ENCODE measurements around the gene KLHDC7B.
"Not testable (repeated sequence)": the region's sequence is repeated elsewhere in the genome, so short reads cannot be mapped to it uniquely, and the experiment has no call there.

The KLHDC7B gene

GRCh38 chr22:50536226-50536625 lies 9.5 kb upstream of the KLHDC7B start:
- no peak for DNase-seq (ENCODE audit: low read depth)
- TF ChIP-seq, protein P1, sequence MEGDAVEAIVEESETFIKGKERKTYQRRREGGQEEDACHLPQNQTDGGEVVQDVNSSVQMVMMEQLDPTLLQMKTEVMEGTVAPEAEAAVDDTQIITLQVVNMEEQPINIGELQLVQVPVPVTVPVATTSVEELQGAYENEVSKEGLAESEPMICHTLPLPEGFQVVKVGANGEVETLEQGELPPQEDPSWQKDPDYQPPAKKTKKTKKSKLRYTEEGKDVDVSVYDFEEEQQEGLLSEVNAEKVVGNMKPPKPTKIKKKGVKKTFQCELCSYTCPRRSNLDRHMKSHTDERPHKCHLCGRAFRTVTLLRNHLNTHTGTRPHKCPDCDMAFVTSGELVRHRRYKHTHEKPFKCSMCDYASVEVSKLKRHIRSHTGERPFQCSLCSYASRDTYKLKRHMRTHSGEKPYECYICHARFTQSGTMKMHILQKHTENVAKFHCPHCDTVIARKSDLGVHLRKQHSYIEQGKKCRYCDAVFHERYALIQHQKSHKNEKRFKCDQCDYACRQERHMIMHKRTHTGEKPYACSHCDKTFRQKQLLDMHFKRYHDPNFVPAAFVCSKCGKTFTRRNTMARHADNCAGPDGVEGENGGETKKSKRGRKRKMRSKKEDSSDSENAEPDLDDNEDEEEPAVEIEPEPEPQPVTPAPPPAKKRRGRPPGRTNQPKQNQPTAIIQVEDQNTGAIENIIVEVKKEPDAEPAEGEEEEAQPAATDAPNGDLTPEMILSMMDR (conservative IDR thresholded peaks at IDR 0.05; ENCODE audit: low read depth, low read length): no peak
- no peak overlapping the region for H3K4me3 ChIP-seq (ENCODE audit: low read length)

DNA sequence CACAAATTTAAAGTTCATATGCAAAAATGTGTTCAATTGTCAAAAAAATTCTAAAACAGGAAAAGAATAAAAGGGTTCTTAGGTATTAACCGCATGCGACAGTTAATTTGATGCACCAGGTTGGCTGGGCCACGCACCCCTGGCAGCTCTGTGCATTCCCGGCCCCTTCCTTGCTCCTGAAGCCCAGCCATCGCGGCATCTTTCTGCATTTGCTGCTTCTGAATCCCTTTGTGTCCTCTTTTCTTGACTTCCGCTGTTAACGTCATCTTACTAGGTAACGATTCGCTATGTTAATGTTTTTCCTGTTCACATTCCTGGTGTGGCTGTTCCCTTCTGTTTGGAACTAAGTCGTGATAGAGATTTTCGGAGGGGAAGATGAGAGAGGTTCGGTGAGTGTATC lies 7.9 kb upstream of the KLHDC7B start:
- TF ChIP-seq, protein P1 (conservative IDR thresholded peaks at IDR 0.05; ENCODE audit: low read depth, low read length): no peak

DNA sequence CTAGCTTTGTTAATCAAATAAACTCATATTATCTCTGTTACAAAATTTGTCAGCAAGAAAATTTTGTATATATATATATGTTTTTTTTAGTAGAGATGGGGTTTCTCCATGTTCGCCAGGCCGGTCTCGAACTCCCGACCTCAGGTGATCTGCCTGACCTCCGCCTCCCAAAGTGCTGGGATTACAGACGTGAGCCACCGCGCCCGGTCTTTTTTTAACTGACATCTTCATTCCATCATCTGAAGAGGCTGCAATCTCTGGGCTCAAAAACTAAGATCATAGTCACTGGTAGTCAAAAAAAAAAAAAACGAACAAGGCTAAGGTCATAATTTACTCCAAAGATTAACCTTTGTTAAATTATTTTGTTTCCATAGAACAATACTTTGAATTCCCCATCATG lies 5.3 kb upstream of the KLHDC7B start:
- DNase-seq (ENCODE audit: low read depth): no peak
- H3K4me3 ChIP-seq (ENCODE audit: low read length): no peak overlapping the region
- TF ChIP-seq, protein P1 (conservative IDR thresholded peaks at IDR 0.05; ENCODE audit: low read depth, low read length): no peak

More for the DNA sequence above, 7.9 kb upstream of the KLHDC7B start:
- H3K4me3 ChIP-seq (ENCODE audit: low read length): no peak overlapping the region
- DNase-seq (ENCODE audit: low read depth): no peak

- not testable (repeated sequence) for H3K4me3 ChIP-seq (ENCODE audit: low read length); DNase-seq (ENCODE audit: low read depth)
Observed at GRCh38 chr22:50541667-50542026, 4.1 kb upstream of the KLHDC7B start.

DNA sequence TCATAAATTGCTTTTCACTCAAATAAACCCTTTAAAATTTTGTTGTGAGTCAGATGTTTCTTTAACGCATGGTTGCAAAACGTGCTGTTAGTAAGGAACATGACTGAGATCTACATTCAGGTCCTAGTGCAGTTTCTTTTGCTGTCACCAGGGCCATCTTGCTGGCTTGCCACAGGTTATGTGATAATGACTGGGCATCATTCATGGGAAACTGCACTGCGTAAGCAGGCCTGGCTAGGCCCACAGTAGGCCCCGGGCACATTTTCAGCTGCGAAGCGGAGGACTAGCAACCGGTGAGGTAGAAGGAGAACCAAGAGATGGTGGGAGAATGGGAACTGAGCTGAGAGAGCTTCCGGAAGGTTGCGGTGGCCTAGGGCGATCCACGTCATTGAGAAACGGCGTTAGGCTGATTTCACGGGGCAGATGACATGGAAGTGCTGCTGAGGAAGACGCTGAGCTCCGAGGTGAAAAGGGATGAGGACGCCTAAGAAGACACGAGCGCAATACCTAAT lies 3.2 kb upstream of the KLHDC7B start:
- no peak overlapping the region for H3K4me3 ChIP-seq (ENCODE audit: low read length)
- DNase-seq (ENCODE audit: low read depth): no peak
- TF ChIP-seq, protein P1 (conservative IDR thresholded peaks at IDR 0.05; ENCODE audit: low read depth, low read length): no peak

- H3K4me3 ChIP-seq (ENCODE audit: low read length): no peak overlapping the region
- TF ChIP-seq, protein P1 (conservative IDR thresholded peaks at IDR 0.05; ENCODE audit: low read depth, low read length): peak; percentile 67
- DNase-seq (ENCODE audit: low read depth): no peak
Observed at GRCh38 chr22:50544078-50544745, 1.5 kb upstream of the KLHDC7B start.

DNA sequence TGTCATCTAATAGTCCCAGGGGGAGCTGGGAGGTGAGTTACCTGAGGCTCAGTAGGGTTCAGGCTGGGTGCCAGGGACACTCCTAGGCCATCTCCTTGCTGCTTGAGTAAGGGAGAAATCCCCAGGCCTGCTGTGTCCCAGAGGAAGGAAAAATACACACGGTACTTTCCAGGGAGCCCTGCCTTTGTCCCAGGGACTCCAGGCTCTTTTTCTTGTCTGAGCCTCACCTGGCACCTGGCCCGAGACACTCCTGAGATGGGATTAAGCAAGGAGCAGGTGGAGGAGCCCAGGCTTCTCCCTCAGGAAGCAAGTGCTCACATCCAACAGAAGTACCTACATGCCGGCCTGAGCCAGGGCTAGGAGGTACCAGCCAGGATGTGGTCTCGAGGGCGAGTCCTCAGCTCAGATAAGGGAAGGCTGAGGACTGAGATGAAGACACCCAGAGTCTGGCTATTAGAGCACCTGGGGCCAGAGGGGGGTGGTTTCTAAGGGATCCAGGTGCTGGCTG lies 899 bp upstream of the KLHDC7B start:
- DNase-seq (ENCODE audit: low read depth): no peak
- TF ChIP-seq, protein P1 (conservative IDR thresholded peaks at IDR 0.05; ENCODE audit: low read depth, low read length): no peak
- no peak overlapping the region for H3K4me3 ChIP-seq (ENCODE audit: low read length)

All from retinal pigment epithelial cell (primary cell).